ENCODE data around the gene LSM14A.

The LSM14A gene

DNA sequence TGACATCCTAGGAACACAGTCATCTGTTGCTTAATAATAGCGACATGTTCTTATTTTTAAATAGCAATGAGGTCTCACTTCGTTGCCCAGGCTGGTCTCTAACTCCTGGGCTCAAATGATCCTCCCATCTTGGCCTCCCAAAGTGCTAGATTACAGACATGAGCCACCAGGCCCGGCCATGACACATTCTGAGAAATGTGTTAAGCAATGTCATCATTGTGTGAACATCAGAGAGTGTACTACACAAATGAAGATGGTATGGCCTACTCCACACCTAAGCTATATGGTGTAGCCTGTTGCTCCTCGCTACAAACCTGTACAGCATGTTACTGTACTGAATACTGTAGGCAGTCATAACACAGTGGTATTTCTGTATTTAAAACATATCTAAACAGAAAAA lies 57.4 kb downstream of the LSM14A start:
- Histone ChIP-seq H3K36me3 (ENCODE audit: low read length) (peaks cover 43% of the 10 kb centered on the region), H4K20me1 (ENCODE audit: low read depth, low read length) (no peaks in the 10 kb centered on the region; the same call in 1 of the 2 replicates)

DNA sequence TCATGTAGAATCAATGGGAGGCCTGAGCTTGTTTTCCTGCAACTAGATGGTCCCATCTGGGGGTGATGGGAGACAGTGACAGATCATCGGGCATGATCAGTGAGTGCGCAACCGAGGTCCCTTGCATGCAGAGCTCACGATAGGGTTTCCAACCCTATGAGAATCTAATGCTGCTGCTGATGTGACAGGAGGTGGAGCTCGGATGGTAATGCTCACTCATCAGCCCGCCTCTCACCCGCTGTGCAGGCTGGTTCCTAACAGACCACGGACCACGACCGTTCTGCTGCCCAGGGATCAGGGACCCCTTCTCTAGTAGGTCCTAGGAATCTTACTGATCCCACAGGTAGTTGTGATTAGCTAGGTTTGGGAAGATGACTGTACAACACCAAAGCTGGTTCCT lies 58.5 kb downstream of the LSM14A start:
- no peaks in the 10 kb centered on the region for H3K27me3 ChIP-seq (ENCODE audit: low read length)
- H3K4me2 ChIP-seq (ENCODE audit: low read depth, low read length, poor library complexity, severe bottlenecking) = no peak overlapping the region
- no peaks in the 10 kb centered on the region for H4K20me1 ChIP-seq (ENCODE audit: low read depth, low read length)
- H3K9me2 ChIP-seq (replicated peaks; ENCODE audit: insufficient read depth, low read length) = no peaks in the 10 kb centered on the region
- TF ChIP-seq EZH2phosphoT487 (conservative IDR thresholded peaks at IDR 0.05; ENCODE audit: low read length) = no peak
- TF ChIP-seq, protein P1, sequence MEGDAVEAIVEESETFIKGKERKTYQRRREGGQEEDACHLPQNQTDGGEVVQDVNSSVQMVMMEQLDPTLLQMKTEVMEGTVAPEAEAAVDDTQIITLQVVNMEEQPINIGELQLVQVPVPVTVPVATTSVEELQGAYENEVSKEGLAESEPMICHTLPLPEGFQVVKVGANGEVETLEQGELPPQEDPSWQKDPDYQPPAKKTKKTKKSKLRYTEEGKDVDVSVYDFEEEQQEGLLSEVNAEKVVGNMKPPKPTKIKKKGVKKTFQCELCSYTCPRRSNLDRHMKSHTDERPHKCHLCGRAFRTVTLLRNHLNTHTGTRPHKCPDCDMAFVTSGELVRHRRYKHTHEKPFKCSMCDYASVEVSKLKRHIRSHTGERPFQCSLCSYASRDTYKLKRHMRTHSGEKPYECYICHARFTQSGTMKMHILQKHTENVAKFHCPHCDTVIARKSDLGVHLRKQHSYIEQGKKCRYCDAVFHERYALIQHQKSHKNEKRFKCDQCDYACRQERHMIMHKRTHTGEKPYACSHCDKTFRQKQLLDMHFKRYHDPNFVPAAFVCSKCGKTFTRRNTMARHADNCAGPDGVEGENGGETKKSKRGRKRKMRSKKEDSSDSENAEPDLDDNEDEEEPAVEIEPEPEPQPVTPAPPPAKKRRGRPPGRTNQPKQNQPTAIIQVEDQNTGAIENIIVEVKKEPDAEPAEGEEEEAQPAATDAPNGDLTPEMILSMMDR (IDR thresholded peaks at IDR 0.05; ENCODE audit: insufficient read depth, low read length, poor library complexity, severe bottlenecking) = no peak
- no peak overlapping the region for H3K9ac ChIP-seq (ENCODE audit: low read length)
- H3K27ac ChIP-seq (ENCODE audit: low read depth, low read length) = no peak overlapping the region
- no peak overlapping the region for H3K4me3 ChIP-seq (ENCODE audit: insufficient read depth, low read length, poor library complexity, severe bottlenecking)
- peaks cover 24% of the 10 kb centered on the region; the same call in 1 of the 2 replicates for H3F3A ChIP-seq (ENCODE audit: insufficient read depth)
- no peaks in the 10 kb centered on the region for H3K9me3 ChIP-seq (ENCODE audit: insufficient read depth, low read length)
- peaks cover 33% of the 10 kb centered on the region for H3K36me3 ChIP-seq (ENCODE audit: low read length)
- H3K79me2 ChIP-seq (ENCODE audit: insufficient read depth, low read length) = no peaks in the 10 kb centered on the region; the same call in 1 of the 2 replicates
- no peak overlapping the region for H2AFZ ChIP-seq (ENCODE audit: low read depth, low read length, severe bottlenecking)

More for the DNA sequence above, 57.4 kb downstream of the LSM14A start:
- Histone ChIP-seq H2AFZ (ENCODE audit: low read depth, low read length, severe bottlenecking) (no peak overlapping the region), H3K9me2 (replicated peaks; ENCODE audit: insufficient read depth, low read length) (no peaks in the 10 kb centered on the region), H3K4me2 (ENCODE audit: low read depth, low read length, poor library complexity, severe bottlenecking) (no peak overlapping the region), H3K79me2 (ENCODE audit: insufficient read depth, low read length) (no peaks in the 10 kb centered on the region; the same call in 1 of the 2 replicates), H3K4me3 (ENCODE audit: insufficient read depth, low read length, poor library complexity, severe bottlenecking) (no peak overlapping the region), H3F3A (ENCODE audit: insufficient read depth) (peaks cover 24% of the 10 kb centered on the region; the same call in 1 of the 2 replicates), H3K9me3 (ENCODE audit: insufficient read depth, low read length) (no peaks in the 10 kb centered on the region), H3K27me3 (ENCODE audit: low read length) (no peaks in the 10 kb centered on the region), H3K9ac (ENCODE audit: low read length) (no peak overlapping the region), H3K27ac (ENCODE audit: low read depth, low read length) (no peak overlapping the region)
- TF ChIP-seq, protein P1 (IDR thresholded peaks at IDR 0.05; ENCODE audit: insufficient read depth, low read length, poor library complexity, severe bottlenecking) = no peak
- TF ChIP-seq EZH2phosphoT487 (conservative IDR thresholded peaks at IDR 0.05; ENCODE audit: low read length) = no peak

DNA sequence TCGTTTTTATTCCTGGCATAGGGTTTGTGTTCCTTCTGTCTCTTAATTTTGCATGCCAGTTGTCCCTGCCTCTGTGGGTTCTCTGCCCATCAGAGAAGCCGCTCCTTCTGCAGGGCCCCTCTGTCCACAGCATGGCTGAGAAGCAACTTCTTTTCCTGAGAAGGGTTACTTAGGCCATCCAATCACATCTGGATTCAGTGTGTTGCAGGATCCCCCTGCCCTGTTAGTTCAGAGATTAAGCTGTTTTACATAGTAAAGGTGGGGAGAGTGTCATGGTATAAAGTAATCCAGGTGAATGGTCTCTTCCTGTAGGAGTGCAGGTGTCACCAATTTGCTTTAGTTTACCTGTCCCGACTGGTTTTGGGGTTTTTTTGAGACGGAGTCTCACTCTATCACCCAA lies 59.1 kb downstream of the LSM14A start:
- Histone ChIP-seq H3K79me2 (ENCODE audit: insufficient read depth, low read length) (no peaks in the 10 kb centered on the region), H3K9me2 (replicated peaks; ENCODE audit: insufficient read depth, low read length) (no peaks in the 10 kb centered on the region), H3K27me3 (ENCODE audit: low read length) (no peaks in the 10 kb centered on the region), H3K4me2 (ENCODE audit: low read depth, low read length, poor library complexity, severe bottlenecking) (no peak overlapping the region), H3F3A (ENCODE audit: insufficient read depth) (peaks cover 21% of the 10 kb centered on the region; the same call in 1 of the 2 replicates), H3K9ac (ENCODE audit: low read length) (no peak overlapping the region), H3K27ac (ENCODE audit: low read depth, low read length) (no peak overlapping the region), H3K4me3 (ENCODE audit: insufficient read depth, low read length, poor library complexity, severe bottlenecking) (no peak overlapping the region), H3K9me3 (ENCODE audit: insufficient read depth, low read length) (no peaks in the 10 kb centered on the region), H4K20me1 (ENCODE audit: low read depth, low read length) (no peaks in the 10 kb centered on the region), H3K36me3 (ENCODE audit: low read length) (peaks cover 32% of the 10 kb centered on the region), H2AFZ (ENCODE audit: low read depth, low read length, severe bottlenecking) (no peak overlapping the region)
- TF ChIP-seq, protein P1 (IDR thresholded peaks at IDR 0.05; ENCODE audit: insufficient read depth, low read length, poor library complexity, severe bottlenecking) = no peak
- no peak for TF ChIP-seq EZH2phosphoT487 (conservative IDR thresholded peaks at IDR 0.05; ENCODE audit: low read length)

Data from SU-DHL-6 (cell line).